Gastrocnemius medialis (tissue), 4 donors: Measurements from ENCODE around the gene DRD3.

Experiments used
- POLR2A ChIP-seq, 2 donors: fragments of 450-650 bp; IDR thresholded peaks; one replicate each; pipeline ENCODE4 v1.6.1; 2017; ENCODE audit warnings: antibody characterized with exemption in 2 of 2, mild to moderate bottlenecking in 2 of 2, moderate library complexity in 2 of 2
- TF ChIP-seq, protein P1 (sequence below), 5 experiments: fragments of 450-650 bp in 3 of 5; fragments of 200-600 bp in 2 of 5; sonication (generic) in 2 of 5; IDR thresholded peaks in 4 of 5; conservative IDR thresholded peaks in 1 of 5; 1 replicate in 4 of 5; 2 replicates in 1 of 5; pipeline ENCODE4 v1.5.1; 2016 to 2019; ENCODE audit warnings: antibody characterized with exemption in 5 of 5, mild to moderate bottlenecking in 3 of 5, moderate library complexity in 3 of 5

DNA sequence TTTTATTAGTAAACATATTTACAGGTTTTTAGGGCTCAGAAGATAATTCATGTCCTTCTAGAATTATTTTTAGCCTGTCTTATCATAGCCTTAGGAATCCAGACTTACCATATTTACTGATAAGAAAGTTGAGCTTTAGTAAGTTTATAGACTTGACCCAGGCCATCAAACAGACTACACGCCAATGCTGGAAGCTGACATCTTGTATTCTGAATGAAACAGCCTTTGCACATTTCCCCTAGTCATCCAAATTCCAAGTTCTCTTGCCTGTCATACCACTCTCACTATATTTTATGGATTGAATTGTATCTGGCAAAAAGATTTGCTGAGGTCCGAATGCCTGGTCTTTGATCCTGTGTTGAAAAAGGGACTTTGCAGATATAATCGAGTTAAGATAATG is 58.6 kb downstream of the DRD3 start:
- TF ChIP-seq, protein P1, sequence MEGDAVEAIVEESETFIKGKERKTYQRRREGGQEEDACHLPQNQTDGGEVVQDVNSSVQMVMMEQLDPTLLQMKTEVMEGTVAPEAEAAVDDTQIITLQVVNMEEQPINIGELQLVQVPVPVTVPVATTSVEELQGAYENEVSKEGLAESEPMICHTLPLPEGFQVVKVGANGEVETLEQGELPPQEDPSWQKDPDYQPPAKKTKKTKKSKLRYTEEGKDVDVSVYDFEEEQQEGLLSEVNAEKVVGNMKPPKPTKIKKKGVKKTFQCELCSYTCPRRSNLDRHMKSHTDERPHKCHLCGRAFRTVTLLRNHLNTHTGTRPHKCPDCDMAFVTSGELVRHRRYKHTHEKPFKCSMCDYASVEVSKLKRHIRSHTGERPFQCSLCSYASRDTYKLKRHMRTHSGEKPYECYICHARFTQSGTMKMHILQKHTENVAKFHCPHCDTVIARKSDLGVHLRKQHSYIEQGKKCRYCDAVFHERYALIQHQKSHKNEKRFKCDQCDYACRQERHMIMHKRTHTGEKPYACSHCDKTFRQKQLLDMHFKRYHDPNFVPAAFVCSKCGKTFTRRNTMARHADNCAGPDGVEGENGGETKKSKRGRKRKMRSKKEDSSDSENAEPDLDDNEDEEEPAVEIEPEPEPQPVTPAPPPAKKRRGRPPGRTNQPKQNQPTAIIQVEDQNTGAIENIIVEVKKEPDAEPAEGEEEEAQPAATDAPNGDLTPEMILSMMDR (IDR thresholded peaks at IDR 0.05 in 4 of 5, conservative IDR thresholded peaks at IDR 0.05 in 1 of 5), result no peak
- TF ChIP-seq POLR2A (IDR thresholded peaks at IDR 0.05), result no peak
